Natural killer cell (primary cell): Measurements from ENCODE around the gene SHMT2. TPM values are rescaled to one million over a fixed set of nuclear protein-coding genes. Genes with fewer than 3 reads are reported as not detected.

Experiments
- total RNA-seq, 4 donors: library from RNA; stranded (reverse); fragments of 120-200 nt in 1 of 4; gene quantifications; one replicate each; pipeline versions ENCODE4 v1.2.3 to v1.2.4, GENCODE V29; 2013 to 2022

SHMT2 gene
- total RNA-seq, 3 donors from 2014 or later (not counting 1 experiment from before 2014, with no cell fraction given) = 28.6 to 39.3 (median 34.9) TPM

Other genes starting within 250 kb of the SHMT2 start
- 10 to 100 TPM in 2 of 3 donors, 1 to 10 TPM in 1; 9.5 to 17.6 (median 12.5) TPM for gene ZBTB39, start 223.2 kb upstream of the SHMT2 start, total RNA-seq
- not detected for gene TAC3, start 213.2 kb upstream of the SHMT2 start, total RNA-seq
- 1 to 10 TPM in 1 of 3 donors, not detected in 2; 1.1 TPM for gene MYO1A, start 179.6 kb upstream of the SHMT2 start, total RNA-seq
- 10 to 100 TPM; 11.1 to 16.7 (median 12.1) TPM for gene NEMP1, start 150.9 kb upstream of the SHMT2 start, total RNA-seq
- gene NAB2, start 140.6 kb upstream of the SHMT2 start, total RNA-seq = 1 to 10 TPM; 4.2 to 7.0 (median 5.4) TPM
- gene STAT6, start 118.3 kb upstream of the SHMT2 start, total RNA-seq = 100 to 1,000 TPM; 277 to 340 (median 319) TPM
- gene LRP1, start 101.2 kb upstream of the SHMT2 start, total RNA-seq = 10 to 100 TPM in 1 of 3 donors, 1 to 10 TPM in 2; 6.7 to 13.1 (median 9.5) TPM
- gene LRP1-AS, start 82.1 kb upstream of the SHMT2 start, total RNA-seq = not detected
- gene NXPH4, start 12.9 kb upstream of the SHMT2 start, total RNA-seq = under 1 TPM in 1 of 3 donors, not detected in 2; 0.82 TPM
- 1 to 10 TPM; 2.4 to 4.1 (median 3.8) TPM for gene STAC3, start 21.5 kb downstream of the SHMT2 start, total RNA-seq
- gene R3HDM2, start 201.3 kb downstream of the SHMT2 start, total RNA-seq = 100 to 1,000 TPM; 110 to 124 (median 123) TPM
- under 1 TPM; 0.18 to 0.35 (median 0.31) TPM for gene INHBC, start 205.1 kb downstream of the SHMT2 start, total RNA-seq
- gene INHBE, start 225.6 kb downstream of the SHMT2 start, total RNA-seq = not detected
- gene GLI1, start 230.1 kb downstream of the SHMT2 start, total RNA-seq = 1 to 10 TPM in 1 of 3 donors, under 1 TPM in 2; 0.50 to 1.4 (median 0.99) TPM